Spleen (tissue), 7 donors: ENCODE measurements around the gene WFDC1.

Source experiments
- CTCF ChIP-seq, 11 experiments: fragments of 200-600 bp in 7 of 11; fragments of 450-650 bp in 4 of 11; sonication (generic) in 4 of 11; IDR thresholded peaks in 8 of 11; conservative IDR thresholded peaks in 3 of 11; 1 replicate in 7 of 11; 2 replicates in 4 of 11; pipeline versions ENCODE4 v1.4.0 to v1.8.0; 2016 to 2021; ENCODE audit warnings: antibody characterized with exemption in 11 of 11, inconsistent platforms in 4 of 11, mild to moderate bottlenecking in 1 of 11
- POLR2A ChIP-seq, 3 donors: fragments of 450-650 bp; IDR thresholded peaks; one replicate each; pipeline ENCODE4 v1.5.1; 2017; ENCODE audit warnings: antibody characterized with exemption in 3 of 3, mild to moderate bottlenecking in 1 of 3
- POLR2AphosphoS5 ChIP-seq, 3 donors: sonication (generic); formaldehyde crosslinking; IDR thresholded peaks; one replicate each; pipeline ENCODE4 v1.5.1; 2017; ENCODE audit warnings: antibody characterized with exemption in 3 of 3
- donor health status: DM: no; HTN: no; CAD: no; lungs with moderate emphysema.
- donor health status: DM: no; HTN: no; CAD: no.
- donor health status: DM: no; HTN: no; CAD: no.

- TF ChIP-seq POLR2A (IDR thresholded peaks at IDR 0.05), result no peak
- no peak for TF ChIP-seq CTCF (IDR thresholded peaks at IDR 0.05 in 8 of 11, conservative IDR thresholded peaks at IDR 0.05 in 3 of 11)
- no peak for TF ChIP-seq POLR2AphosphoS5 (IDR thresholded peaks at IDR 0.05)
These were observed 32.6 kb upstream of the WFDC1 start for GRCh38 chr16:84262031-84262430.
